Subcutaneous adipose tissue (tissue), 4 donors: ENCODE measurements around the gene TPSAB1. TPM values are rescaled to one million over a fixed set of nuclear protein-coding genes. Genes with fewer than 3 reads are reported as not detected.

Experiments used
- total RNA-seq, 4 donors: library from RNA; depleted of rRNA; stranded (reverse); fragments of >200 nt; gene quantifications; one replicate each; pipeline ENCODE4 v1.1.0, GENCODE V29; 2016
- TF ChIP-seq, protein P1 (sequence below): fragments of 450-650 bp; IDR thresholded peaks from one replicate; pipeline ENCODE4 v1.5.1; 2016; ENCODE audit warnings: low read depth, mild to moderate bottlenecking, control low read depth, antibody characterized with exemption, moderate library complexity

The TPSAB1 gene
- total RNA-seq, 4 donors from 2014 or later: 31.8 to 116 (median 69.8) TPM

DNA sequence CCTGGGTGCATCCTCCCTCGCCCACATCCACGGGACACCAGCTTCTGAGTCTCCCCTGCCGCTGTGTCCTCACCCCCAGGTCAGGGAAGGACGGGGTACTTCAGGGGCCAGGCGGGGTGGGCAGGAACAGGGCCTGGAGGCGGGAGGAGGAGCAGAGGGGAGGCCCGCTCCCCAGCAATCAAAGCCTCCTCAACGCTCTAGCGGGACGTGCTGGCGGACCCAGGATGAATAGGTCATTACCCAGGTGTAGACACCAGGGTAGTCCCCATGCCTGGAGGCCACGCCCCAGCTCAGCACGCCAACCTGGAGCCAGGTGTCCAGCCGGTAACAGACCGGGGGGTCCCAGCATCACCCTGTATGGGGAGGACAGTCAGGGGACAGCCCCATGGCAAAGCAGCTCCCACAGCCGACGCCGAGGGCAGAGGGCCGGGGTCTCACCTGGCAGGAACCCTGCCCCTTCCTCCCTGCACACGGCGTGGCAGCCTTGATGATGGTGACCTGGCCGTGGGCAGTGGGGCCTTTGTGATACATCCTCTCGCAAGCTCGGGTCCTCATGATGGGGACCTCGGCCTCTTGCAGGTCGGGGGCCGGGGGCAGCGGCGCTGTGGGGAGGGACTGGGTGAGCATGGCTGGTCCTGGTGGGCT, 39.6 kb downstream of the TPSAB1 start:
- TF ChIP-seq, protein P1, sequence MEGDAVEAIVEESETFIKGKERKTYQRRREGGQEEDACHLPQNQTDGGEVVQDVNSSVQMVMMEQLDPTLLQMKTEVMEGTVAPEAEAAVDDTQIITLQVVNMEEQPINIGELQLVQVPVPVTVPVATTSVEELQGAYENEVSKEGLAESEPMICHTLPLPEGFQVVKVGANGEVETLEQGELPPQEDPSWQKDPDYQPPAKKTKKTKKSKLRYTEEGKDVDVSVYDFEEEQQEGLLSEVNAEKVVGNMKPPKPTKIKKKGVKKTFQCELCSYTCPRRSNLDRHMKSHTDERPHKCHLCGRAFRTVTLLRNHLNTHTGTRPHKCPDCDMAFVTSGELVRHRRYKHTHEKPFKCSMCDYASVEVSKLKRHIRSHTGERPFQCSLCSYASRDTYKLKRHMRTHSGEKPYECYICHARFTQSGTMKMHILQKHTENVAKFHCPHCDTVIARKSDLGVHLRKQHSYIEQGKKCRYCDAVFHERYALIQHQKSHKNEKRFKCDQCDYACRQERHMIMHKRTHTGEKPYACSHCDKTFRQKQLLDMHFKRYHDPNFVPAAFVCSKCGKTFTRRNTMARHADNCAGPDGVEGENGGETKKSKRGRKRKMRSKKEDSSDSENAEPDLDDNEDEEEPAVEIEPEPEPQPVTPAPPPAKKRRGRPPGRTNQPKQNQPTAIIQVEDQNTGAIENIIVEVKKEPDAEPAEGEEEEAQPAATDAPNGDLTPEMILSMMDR: no peak

DNA sequence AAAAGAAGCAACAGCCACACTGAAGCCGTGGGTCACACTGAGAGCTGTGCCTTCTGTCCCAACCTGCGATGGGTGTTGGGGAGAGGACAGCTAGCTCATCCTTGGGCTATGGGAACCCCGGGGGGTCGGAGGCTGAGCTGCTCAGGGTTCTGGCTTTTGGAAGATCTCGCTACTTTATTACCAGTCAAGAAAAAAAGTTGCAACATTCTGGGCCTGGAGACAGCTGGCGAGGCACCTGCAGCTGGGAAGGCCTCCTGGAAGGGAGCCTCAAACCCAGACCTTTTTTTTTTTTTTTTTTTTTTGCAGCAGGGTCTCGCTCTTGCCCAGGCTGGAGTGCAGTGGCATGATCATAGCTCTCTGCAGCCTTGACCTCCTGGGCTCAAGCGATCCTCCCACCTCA, 40.3 kb downstream of the TPSAB1 start:
- TF ChIP-seq, protein P1: no peak

DNA sequence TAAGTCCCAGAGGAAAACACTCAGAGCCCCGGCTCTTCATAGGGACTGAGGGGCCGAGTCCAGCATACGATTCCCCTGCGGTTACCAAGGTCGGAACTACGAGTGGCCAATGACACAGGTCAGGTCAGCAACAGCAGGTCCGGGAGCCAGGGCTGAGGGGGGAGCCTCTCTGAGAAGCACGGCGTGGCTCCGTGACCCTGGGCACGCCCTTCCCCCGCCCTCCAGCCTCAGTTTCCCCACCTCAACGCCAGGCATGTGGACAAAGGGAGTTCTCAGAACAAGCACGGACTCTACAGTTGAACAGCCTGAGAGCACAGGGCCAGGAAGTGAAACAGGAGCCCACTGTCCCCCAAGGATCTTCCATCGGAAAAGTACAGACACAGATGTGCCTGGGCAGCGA, 41.0 kb downstream of the TPSAB1 start:
- TF ChIP-seq, protein P1: no peak

DNA sequence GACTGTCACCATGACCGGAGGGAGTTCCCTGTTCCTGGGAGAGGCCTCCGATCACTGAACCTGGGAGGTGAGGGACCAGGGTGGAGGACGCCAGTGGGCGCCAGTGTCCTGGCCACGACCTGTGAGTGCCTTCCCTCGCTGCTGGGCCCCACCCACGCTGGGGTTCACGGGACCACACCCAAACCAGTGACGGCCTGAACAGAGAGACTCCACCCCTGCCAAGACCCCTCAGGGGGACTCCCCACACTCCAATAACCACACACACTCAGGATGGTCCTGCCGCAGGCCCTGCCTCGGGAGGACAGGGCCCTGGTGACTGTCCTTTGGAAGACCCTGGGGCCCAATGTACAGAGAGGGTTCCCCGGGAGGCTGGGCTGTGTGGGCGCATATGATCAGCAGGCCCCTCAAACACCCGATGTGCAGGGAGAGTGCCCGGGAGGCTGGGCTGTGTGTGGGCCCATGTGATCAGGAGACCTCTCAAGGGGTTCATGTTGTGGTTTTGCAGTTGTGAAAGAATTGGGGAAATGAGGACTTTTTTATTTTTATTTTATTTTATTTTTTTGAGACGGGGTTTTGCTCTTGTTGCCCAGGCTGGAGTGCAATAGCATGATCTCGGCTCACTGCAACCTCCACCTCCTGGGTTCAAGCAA, 41.9 kb downstream of the TPSAB1 start:
- TF ChIP-seq, protein P1: no peak

DNA sequence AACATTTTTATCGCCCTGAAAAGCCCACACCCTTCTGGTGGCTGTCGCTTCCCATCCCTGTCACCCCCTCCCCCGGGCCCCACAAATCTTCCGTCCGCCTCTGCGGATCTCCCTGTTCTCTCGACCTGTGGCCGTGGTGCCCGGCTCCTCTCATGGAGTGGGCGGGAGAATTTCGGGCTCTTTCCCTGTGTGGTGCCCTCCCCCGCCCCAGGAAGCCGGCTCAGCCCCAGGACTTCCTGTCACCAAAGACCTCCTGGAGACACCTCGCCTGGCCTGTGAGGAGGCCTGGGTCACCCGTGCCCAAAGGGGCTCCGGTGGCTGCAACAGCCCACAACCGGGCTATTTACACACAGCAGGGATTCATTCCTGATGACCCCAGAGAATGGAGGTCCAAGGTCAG, 42.8 kb downstream of the TPSAB1 start:
- TF ChIP-seq, protein P1: no peak

DNA sequence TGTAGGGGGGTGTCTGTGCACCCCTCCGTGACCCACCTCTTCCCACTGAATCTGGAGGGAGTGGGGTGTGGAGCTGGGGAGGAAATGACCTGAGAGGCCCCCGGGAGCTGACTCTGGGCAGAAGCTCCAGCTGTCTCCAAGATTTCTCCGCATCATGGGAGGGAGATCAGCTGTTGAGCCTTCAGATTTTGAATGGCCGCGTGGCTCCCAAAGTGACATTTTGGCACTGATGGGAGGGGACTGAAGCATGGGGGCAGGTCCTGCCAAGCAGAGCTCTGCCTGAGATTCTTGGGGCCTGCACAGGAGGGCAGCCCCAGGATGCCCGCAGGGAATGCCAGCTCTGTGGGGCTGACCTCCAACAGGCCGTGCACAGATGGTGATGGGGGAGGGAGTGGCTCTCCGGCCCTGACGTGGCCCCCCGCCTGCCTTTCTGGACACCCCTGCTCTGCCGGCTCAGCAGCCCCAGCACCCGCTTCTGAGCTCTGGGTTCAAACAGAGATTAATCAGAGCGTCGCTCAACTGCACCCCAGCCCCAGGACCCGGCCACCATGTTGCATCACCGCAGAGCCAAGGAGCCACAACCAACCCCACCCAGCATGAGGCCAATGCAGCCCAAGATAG, 43.6 kb downstream of the TPSAB1 start:
- TF ChIP-seq, protein P1: no peak

DNA sequence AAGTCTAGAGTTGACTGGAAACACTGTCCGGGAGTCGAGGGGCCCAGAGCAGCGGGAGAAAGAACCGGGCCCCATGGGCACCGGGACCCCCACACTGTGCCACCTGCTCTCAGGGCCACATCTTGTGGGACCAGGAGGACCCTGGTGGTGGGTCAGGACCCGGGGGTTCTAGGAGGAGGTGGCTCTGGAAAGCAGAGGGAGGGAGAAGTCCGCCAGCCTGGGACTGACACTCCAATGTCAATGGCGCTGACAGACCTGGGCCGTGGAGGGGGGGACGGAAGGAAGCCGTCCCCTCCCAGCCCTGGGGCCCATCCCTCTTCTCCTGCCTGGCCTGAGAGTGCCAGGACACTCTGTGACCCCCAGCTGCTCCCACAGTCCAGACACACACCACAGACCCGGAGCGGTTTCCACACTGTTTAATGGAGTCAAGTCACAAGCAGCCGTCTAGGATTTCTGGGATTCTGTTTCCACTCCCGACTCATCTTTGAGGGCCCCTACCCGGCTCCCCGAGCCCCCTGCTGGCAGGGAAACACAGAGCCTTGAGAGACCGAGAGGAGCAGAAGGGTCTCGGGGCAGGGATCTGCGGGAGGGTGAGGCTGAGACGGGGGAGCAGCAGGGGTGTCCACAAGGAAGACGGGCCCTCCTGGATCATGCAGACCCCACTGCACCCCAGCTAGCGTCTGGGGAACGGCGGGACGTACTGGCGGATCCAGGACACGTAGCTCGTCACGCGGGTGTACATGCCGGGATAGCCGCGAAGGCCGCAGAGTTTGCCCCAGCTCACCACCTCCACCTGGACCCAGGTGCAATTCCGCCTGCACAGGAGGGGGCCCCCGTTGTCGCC, 45.4 kb downstream of the TPSAB1 start:
- TF ChIP-seq, protein P1: no peak
